ENCODE measurements around the gene PDE8A. TPM values are rescaled to one million over a fixed set of nuclear protein-coding genes. Genes with fewer than 3 reads are reported as not detected.

PDE8A gene
- total RNA-seq, 2 experiments from 2014 or later: 28.3 to 32.3 TPM

- CTCF ChIA-PET (ENCODE audit: unreplicated experiment): no interaction called here
- Histone ChIP-seq H4K20me1 (ENCODE audit: insufficient read depth, low read length) (peaks cover 5% of the 10 kb centered on the region; the same call in 1 of the 2 replicates), H3K79me2 (ENCODE audit: insufficient read depth, low read depth, low read length) (no peaks in the 10 kb centered on the region), H3K27ac (ENCODE audit: low read depth, low read length, poor library complexity, severe bottlenecking) (no peak overlapping the region), H3K9me3 (ENCODE audit: low read length) (no peaks in the 10 kb centered on the region), H2AFZ (ENCODE audit: low read length) (no peak overlapping the region), H3K36me3 (ENCODE audit: insufficient read depth, low read length) (no peaks in the 10 kb centered on the region), H3K9me2 (ENCODE audit: insufficient read depth, low read length) (no peaks in the 10 kb centered on the region), H3K4me2 (ENCODE audit: low read length) (no peak overlapping the region), H3K4me3 (ENCODE audit: low read depth, low read length, poor library complexity, severe bottlenecking) (no peak overlapping the region), H3K4me1 (ENCODE audit: insufficient read depth, low read length, poor library complexity, severe bottlenecking) (no peaks in the 10 kb centered on the region)
- peak; percentile 13 for DNase-seq (ENCODE audit: low spot score)
- intact Hi-C loops (cut with micrococcal nuclease; ENCODE audit: unreplicated experiment): loop anchor here (1.0 to 5.0 kb wide), 2 partner anchors 62 to 458 kb away; no protein-coding TSS in a partner anchor
- TF ChIP-seq CTCF (conservative IDR thresholded peaks at IDR 0.05; ENCODE audit: low read length) (no peak), EZH2phosphoT487 (IDR thresholded peaks at IDR 0.05; ENCODE audit: borderline replicate concordance, low read depth, low read length) (no peak)
- no TSS peak for BruUV-seq (replicated peaks)
- POLR2A ChIA-PET: interaction anchor here (1.0 kb wide), 1 partner anchor 21 kb away, joined by 3 read pairs; no protein-coding TSS in a partner anchor
Measured at GRCh38 chr15:85044894-85045293, 63.2 kb downstream of the PDE8A start.

GRCh38 chr15:85045615-85046014, 64.0 kb downstream of the PDE8A start:
- H3K4me2 ChIP-seq (ENCODE audit: low read length): no peak overlapping the region
- no peaks in the 10 kb centered on the region for H3K9me3 ChIP-seq (ENCODE audit: low read length)
- ChIA-PET CTCF (ENCODE audit: unreplicated experiment) (no interaction called here), POLR2A (interaction anchor here (1.0 kb wide), 1 partner anchor 20 kb away, joined by 3 read pairs; no protein-coding TSS in a partner anchor)
- peaks cover 5% of the 10 kb centered on the region; the same call in 1 of the 2 replicates for H4K20me1 ChIP-seq (ENCODE audit: insufficient read depth, low read length)
- no peaks in the 10 kb centered on the region for H3K36me3 ChIP-seq (ENCODE audit: insufficient read depth, low read length)
- no peaks in the 10 kb centered on the region for H3K4me1 ChIP-seq (ENCODE audit: insufficient read depth, low read length, poor library complexity, severe bottlenecking)
- no peak for DNase-seq (ENCODE audit: low spot score)
- no TSS peak for BruUV-seq (replicated peaks)
- no peak for TF ChIP-seq EZH2phosphoT487 (IDR thresholded peaks at IDR 0.05; ENCODE audit: borderline replicate concordance, low read depth, low read length)
- no peak for TF ChIP-seq CTCF (conservative IDR thresholded peaks at IDR 0.05; ENCODE audit: low read length)
- no peak overlapping the region for H3K4me3 ChIP-seq (ENCODE audit: low read depth, low read length, poor library complexity, severe bottlenecking)
- no peak overlapping the region for H2AFZ ChIP-seq (ENCODE audit: low read length)
- intact Hi-C loops (cut with micrococcal nuclease; ENCODE audit: unreplicated experiment): no loop called here
- H3K27ac ChIP-seq (ENCODE audit: low read depth, low read length, poor library complexity, severe bottlenecking): no peak overlapping the region
- peaks cover 2% of the 10 kb centered on the region; the same call in 1 of the 2 replicates for H3K79me2 ChIP-seq (ENCODE audit: insufficient read depth, low read depth, low read length)
- no peaks in the 10 kb centered on the region for H3K9me2 ChIP-seq (ENCODE audit: insufficient read depth, low read length)

GRCh38 chr15:85047271-85047948, 65.8 kb downstream of the PDE8A start:
- Histone ChIP-seq H3K36me3 (ENCODE audit: insufficient read depth, low read length) (no peaks in the 10 kb centered on the region), H3K4me1 (ENCODE audit: insufficient read depth, low read length, poor library complexity, severe bottlenecking) (no peaks in the 10 kb centered on the region), H3K79me2 (ENCODE audit: insufficient read depth, low read depth, low read length) (peaks cover 12% of the 10 kb centered on the region), H3K27ac (ENCODE audit: low read depth, low read length, poor library complexity, severe bottlenecking) (no peak overlapping the region), H4K20me1 (ENCODE audit: insufficient read depth, low read length) (peaks cover 4% of the 10 kb centered on the region; the same call in 1 of the 2 replicates), H2AFZ (ENCODE audit: low read length) (no peak overlapping the region), H3K9me3 (ENCODE audit: low read length) (no peaks in the 10 kb centered on the region), H3K4me3 (ENCODE audit: low read depth, low read length, poor library complexity, severe bottlenecking) (no peak overlapping the region), H3K4me2 (ENCODE audit: low read length) (no peak overlapping the region), H3K9me2 (ENCODE audit: insufficient read depth, low read length) (no peaks in the 10 kb centered on the region)
- TF ChIP-seq EZH2phosphoT487 (IDR thresholded peaks at IDR 0.05; ENCODE audit: borderline replicate concordance, low read depth, low read length) (no peak), CTCF (conservative IDR thresholded peaks at IDR 0.05; ENCODE audit: low read length) (no peak)
- intact Hi-C loops (cut with micrococcal nuclease; ENCODE audit: unreplicated experiment): no loop called here
- ChIA-PET POLR2A (interaction anchor here (0.5 to 1.3 kb wide), 7 partner anchors 14 to 370 kb away, joined by 3 to 6 read pairs (median 3); no protein-coding TSS in a partner anchor), CTCF (ENCODE audit: unreplicated experiment) (no interaction called here)
- no peak for DNase-seq (ENCODE audit: low spot score)
- BruUV-seq (replicated peaks): no TSS peak
